Esophagus squamous epithelium (tissue), 5 donors: ENCODE data around the gene UBE2V1. TPM values are rescaled to one million over a fixed set of nuclear protein-coding genes. Genes with fewer than 3 reads are reported as not detected.
A peak's percentile ranks its signal among the peaks of the same experiment; 100 is the strongest.

Experiments used
- DNase-seq: peaks from one replicate; lab custom pipeline; 2025; lab: John Stamatoyannopoulos, UW
- H3K27ac ChIP-seq, 4 donors: fragments of 200-600 bp; sonication (generic); one replicate each; pipeline ENCODE4 v1.5.1; 2016 to 2019; ENCODE audit warnings: mild to moderate bottlenecking in 1 of 4
- H3K27me3 ChIP-seq, 4 donors: fragments of 200-600 bp; sonication (generic); 1 replicate in 3 of 4; 2 replicates in 1 of 4; pipeline versions ENCODE4 v1.5.1 to v1.6.0; 2017 to 2021; ENCODE audit warnings: antibody characterized with exemption in 1 of 4
- H3K36me3 ChIP-seq, 3 donors: fragments of 200-600 bp; sonication (generic); one replicate each; pipeline ENCODE4 v1.5.1; 2016 to 2019
- H3K4me1 ChIP-seq, 3 donors: fragments of 200-600 bp; sonication (generic); one replicate each; pipeline ENCODE4 v1.5.1; 2017 to 2019
- H3K4me3 ChIP-seq, 4 donors: fragments of 200-600 bp; sonication (generic); 1 replicate in 3 of 4; 2 replicates in 1 of 4; pipeline ENCODE4 v1.5.1; 2016 to 2019; ENCODE audit warnings: mild to moderate bottlenecking in 2 of 4, moderate library complexity in 1 of 4
- H3K9me3 ChIP-seq, 3 donors: fragments of 200-600 bp; sonication (generic); one replicate each; pipeline ENCODE4 v1.5.1; 2016 to 2019
- POLR2A ChIP-seq, 4 donors: fragments of 450-650 bp; IDR thresholded peaks; one replicate each; pipeline ENCODE4 v1.6.1; 2017; ENCODE audit warnings: antibody characterized with exemption in 4 of 4, mild to moderate bottlenecking in 4 of 4, moderate library complexity in 3 of 4
- WGBS, 2 donors: methylation state at CpG; one replicate each; pipeline ENCODE4 v1.1.5; 2018; 5-methylcytosine and 5-hydroxymethylcytosine counted together
- intact Hi-C: fragments of 100-400 bp; cut with DNase I; formaldehyde crosslinking; loops from one replicate; pipeline ENCODE4 v1.15.0; 2022
- total RNA-seq, 4 donors: library from RNA; depleted of rRNA; stranded (reverse); fragments of >200 nt; gene quantifications; one replicate each; pipeline ENCODE4 v1.1.0, GENCODE V29; 2016
- TF ChIP-seq, protein P1 (sequence below), 6 experiments: fragments of 450-650 bp in 4 of 6; fragments of 200-600 bp in 2 of 6; sonication (generic) in 2 of 6; IDR thresholded peaks; one replicate each; pipeline ENCODE4 v1.5.1; 2016 to 2019; ENCODE audit warnings: antibody characterized with exemption in 6 of 6, mild to moderate bottlenecking in 4 of 6, moderate library complexity in 4 of 6
- donor health status: DM: yes; HTN: yes; CAD: no.

The UBE2V1 gene
- total RNA-seq, 4 donors from 2014 or later: 44.4 to 80.7 (median 63.4) TPM

- TF ChIP-seq POLR2A (IDR thresholded peaks at IDR 0.05): no peak
- TF ChIP-seq, protein P1, sequence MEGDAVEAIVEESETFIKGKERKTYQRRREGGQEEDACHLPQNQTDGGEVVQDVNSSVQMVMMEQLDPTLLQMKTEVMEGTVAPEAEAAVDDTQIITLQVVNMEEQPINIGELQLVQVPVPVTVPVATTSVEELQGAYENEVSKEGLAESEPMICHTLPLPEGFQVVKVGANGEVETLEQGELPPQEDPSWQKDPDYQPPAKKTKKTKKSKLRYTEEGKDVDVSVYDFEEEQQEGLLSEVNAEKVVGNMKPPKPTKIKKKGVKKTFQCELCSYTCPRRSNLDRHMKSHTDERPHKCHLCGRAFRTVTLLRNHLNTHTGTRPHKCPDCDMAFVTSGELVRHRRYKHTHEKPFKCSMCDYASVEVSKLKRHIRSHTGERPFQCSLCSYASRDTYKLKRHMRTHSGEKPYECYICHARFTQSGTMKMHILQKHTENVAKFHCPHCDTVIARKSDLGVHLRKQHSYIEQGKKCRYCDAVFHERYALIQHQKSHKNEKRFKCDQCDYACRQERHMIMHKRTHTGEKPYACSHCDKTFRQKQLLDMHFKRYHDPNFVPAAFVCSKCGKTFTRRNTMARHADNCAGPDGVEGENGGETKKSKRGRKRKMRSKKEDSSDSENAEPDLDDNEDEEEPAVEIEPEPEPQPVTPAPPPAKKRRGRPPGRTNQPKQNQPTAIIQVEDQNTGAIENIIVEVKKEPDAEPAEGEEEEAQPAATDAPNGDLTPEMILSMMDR (IDR thresholded peaks at IDR 0.05): no peak
- Histone ChIP-seq H3K27ac (peak overlapping the region; percentile 85 to 99 (median 98)), H3K36me3 (peaks cover 0 to 45% (median 13%) of the 10 kb centered on the region in 3 donors), H3K4me3 (peak overlapping the region in 3 of 4 donors; percentile 12 to 38 (median 27)), H3K4me1 (peaks cover 92 to 100% (median 93%) of the 10 kb centered on the region in 3 donors), H3K27me3 (no peaks in the 10 kb centered on the region), H3K9me3 (no peaks in the 10 kb centered on the region)
- DNase-seq: no peak
- 44 to 69% methylated on average over 4 to 6 of the region's 6 CpGs for WGBS, 2 donors
- intact Hi-C loops: no loop called here
Measured at GRCh38 chr20:50146214-50146613, 33.3 kb upstream of the UBE2V1 start.

DNA sequence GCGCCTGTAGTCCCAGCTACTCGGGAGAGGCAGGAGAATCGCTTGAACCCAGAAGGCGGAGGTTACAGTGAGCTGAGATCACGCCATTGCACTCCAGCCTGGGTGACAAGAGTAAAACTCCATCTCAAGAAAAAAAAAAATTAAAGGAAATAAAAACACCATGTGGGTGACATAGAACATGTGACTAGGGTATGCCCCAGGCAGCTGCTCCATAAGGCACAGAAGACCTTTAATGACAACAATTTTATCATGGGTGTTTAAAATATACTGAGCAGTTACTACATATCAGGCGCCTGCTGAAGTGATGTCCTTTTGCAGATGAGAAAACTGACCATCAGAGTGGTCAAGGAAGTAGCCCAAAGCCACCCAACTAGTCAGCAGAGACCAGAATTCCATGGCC lies 32.6 kb upstream of the UBE2V1 start:
- no peaks in the 10 kb centered on the region for H3K9me3 ChIP-seq
- WGBS, 2 donors: 79 to 84% methylated on average over 5 to 6 of the region's 6 CpGs
- DNase-seq: no peak
- no peak overlapping the region for H3K4me3 ChIP-seq
- H3K4me1 ChIP-seq: peaks cover 91 to 100% (median 96%) of the 10 kb centered on the region in 3 donors
- TF ChIP-seq, protein P1 (IDR thresholded peaks at IDR 0.05): no peak
- TF ChIP-seq POLR2A (IDR thresholded peaks at IDR 0.05): no peak
- H3K27ac ChIP-seq: peak overlapping the region; percentile 85 to 99 (median 98)
- H3K36me3 ChIP-seq: peaks cover 0 to 52% (median 13%) of the 10 kb centered on the region in 3 donors
- H3K27me3 ChIP-seq: no peaks in the 10 kb centered on the region
- intact Hi-C loops: no loop called here

DNA sequence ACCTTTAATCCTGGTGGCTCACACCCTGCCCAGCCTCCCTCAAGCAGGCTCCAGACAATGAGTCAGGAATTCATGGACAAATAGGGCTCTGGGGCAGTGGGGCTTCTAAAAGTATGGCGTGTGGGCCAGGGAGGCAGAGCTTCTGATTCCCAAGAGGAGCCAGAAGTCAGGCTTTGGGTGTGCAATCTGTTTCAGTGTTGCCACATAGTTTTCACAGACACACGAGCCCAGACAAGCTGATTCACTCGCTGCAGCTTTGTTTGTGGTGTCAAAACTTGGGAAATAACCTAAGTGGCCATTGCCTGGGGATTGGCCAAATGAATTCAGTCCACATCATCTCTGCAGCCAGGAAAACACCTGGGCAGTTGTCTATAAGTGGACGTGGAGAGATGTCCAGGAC lies 31.4 kb upstream of the UBE2V1 start:
- Histone ChIP-seq H3K27me3 (no peaks in the 10 kb centered on the region), H3K36me3 (peaks cover 0 to 62% (median 15%) of the 10 kb centered on the region in 3 donors), H3K4me3 (no peak overlapping the region), H3K27ac (peak overlapping the region; percentile 74 to 99 (median 98)), H3K9me3 (no peaks in the 10 kb centered on the region), H3K4me1 (peaks cover 83 to 100% (median 92%) of the 10 kb centered on the region in 3 donors)
- DNase-seq: no peak
- TF ChIP-seq, protein P1 (IDR thresholded peaks at IDR 0.05): no peak
- no peak for TF ChIP-seq POLR2A (IDR thresholded peaks at IDR 0.05)
- 14 to 25% methylated on average over 1 to 3 of the region's 4 CpGs for WGBS, 2 donors
- intact Hi-C loops: no loop called here

- H3K4me3 ChIP-seq: no peak overlapping the region
- peak overlapping the region; percentile 74 to 99 (median 98) for H3K27ac ChIP-seq
- no peaks in the 10 kb centered on the region for H3K9me3 ChIP-seq
- intact Hi-C loops: no loop called here
- 69 to 73% methylated on average over 6 of the region's 6 CpGs for WGBS, 2 donors
- no peaks in the 10 kb centered on the region for H3K27me3 ChIP-seq
- TF ChIP-seq, protein P1 (IDR thresholded peaks at IDR 0.05): no peak
- no peak for TF ChIP-seq POLR2A (IDR thresholded peaks at IDR 0.05)
- DNase-seq: no peak
- peaks cover 87 to 100% (median 92%) of the 10 kb centered on the region in 3 donors for H3K4me1 ChIP-seq
- peaks cover 0 to 48% (median 21%) of the 10 kb centered on the region in 3 donors for H3K36me3 ChIP-seq
Measured at GRCh38 chr20:50142812-50143211, 29.9 kb upstream of the UBE2V1 start.

DNA sequence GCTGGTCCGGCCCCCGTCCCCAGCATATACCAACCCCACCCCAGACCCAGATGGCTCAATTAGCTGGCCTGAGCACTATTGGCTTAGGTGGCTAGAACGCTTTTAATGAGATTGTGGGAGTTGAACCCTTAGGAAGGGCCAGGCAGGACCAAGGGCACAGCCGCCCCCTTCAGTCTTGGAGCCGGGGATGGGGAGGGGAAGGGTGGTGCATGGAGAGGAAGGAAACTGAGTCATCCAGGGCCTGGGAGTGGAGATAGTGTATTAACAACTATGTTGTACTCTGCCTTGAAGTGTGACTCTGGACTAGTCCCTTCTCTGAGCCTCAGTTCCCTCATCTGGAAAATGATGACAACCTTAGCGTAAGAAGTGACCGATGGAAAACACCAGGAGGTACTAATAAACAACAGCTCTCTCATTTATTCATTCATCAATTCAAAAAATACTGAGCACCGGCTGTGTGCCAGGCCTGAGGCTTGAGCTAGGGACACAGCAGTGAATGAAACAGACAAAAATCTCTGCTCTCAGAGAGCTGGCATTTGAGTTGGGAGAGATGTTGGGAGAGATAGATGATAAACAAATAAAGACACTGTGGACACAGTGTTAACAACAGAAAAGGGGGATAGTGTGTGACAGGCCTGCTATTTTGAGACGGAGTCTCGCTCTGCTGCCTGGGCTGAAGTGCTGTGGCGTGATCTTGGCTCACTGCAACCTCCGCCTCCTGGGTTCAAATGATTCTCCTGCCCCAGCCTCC lies 29.0 kb upstream of the UBE2V1 start:
- WGBS, 2 donors: 70% methylated on average over 8 of the region's 12 CpGs
- H3K36me3 ChIP-seq: peaks cover 0 to 51% (median 21%) of the 10 kb centered on the region in 3 donors
- H3K9me3 ChIP-seq: no peaks in the 10 kb centered on the region
- TF ChIP-seq, protein P1 (IDR thresholded peaks at IDR 0.05): no peak
- TF ChIP-seq POLR2A (IDR thresholded peaks at IDR 0.05): no peak
- intact Hi-C loops: no loop called here
- peak overlapping the region; percentile 74 to 99 (median 98) for H3K27ac ChIP-seq
- DNase-seq: no peak
- H3K4me1 ChIP-seq: peaks cover 84 to 100% (median 91%) of the 10 kb centered on the region in 3 donors
- no peaks in the 10 kb centered on the region for H3K27me3 ChIP-seq
- H3K4me3 ChIP-seq: no peak overlapping the region
